MM.1S (cell line): Measurements from ENCODE around the gene SDF2L1.

ENCODE experiments used
- DNase-seq: peaks from one replicate; pipeline ENCODE4 v3.0.0-alpha.2; 2015
- H2AFZ ChIP-seq: fragments of 300-600 bp; sonication (generic); 2 replicates; pipeline ENCODE4 v1.6.0; 2016; ENCODE audit warnings: antibody characterized with exemption, low read length
- H3F3A ChIP-seq: fragments of 300-600 bp; sonication (generic); 2 replicates; pipeline ENCODE4 v1.6.1; 2016; ENCODE audit warnings: mild to moderate bottlenecking, antibody characterized with exemption, low read length, moderate library complexity, mixed read lengths; ENCODE audit not compliant: insufficient read depth
- H3K27ac ChIP-seq: fragments of 300-600 bp; sonication (generic); 2 replicates; pipeline ENCODE4 v1.5.1; 2016; ENCODE audit warnings: mild to moderate bottlenecking, low read length
- H3K27me3 ChIP-seq: fragments of 300-600 bp; sonication (generic); replicated peaks from 2 replicates; pipeline ENCODE4 v1.6.0; 2016; ENCODE audit warnings: low read length; ENCODE audit not compliant: insufficient read depth
- H3K36me3 ChIP-seq: fragments of 300-600 bp; sonication (generic); replicated peaks from 2 replicates; pipeline ENCODE4 v1.6.1; 2016; ENCODE audit warnings: mild to moderate bottlenecking, low read length, mixed read lengths; ENCODE audit not compliant: insufficient read depth
- H3K4me1 ChIP-seq: fragments of 300-600 bp; sonication (generic); 2 replicates; pipeline ENCODE4 v1.6.1; 2016; ENCODE audit warnings: low read length, mixed read lengths
- H3K4me2 ChIP-seq: fragments of 300-600 bp; sonication (generic); 2 replicates; pipeline ENCODE4 v1.6.0; 2016; ENCODE audit warnings: low read depth, low read length
- H3K4me3 ChIP-seq: fragments of 300-600 bp; sonication (generic); 2 replicates; pipeline ENCODE4 v1.5.1; 2016; ENCODE audit warnings: low read length, mixed read lengths
- H3K79me2 ChIP-seq: fragments of 300-600 bp; sonication (generic); 2 replicates; pipeline ENCODE4 v1.6.1; 2016; ENCODE audit warnings: mixed run types, low read length, mixed read lengths
- H3K9ac ChIP-seq: fragments of 300-600 bp; sonication (generic); 2 replicates; pipeline ENCODE4 v1.6.1; 2016; ENCODE audit warnings: low read length, mixed read lengths
- H3K9me2 ChIP-seq: fragments of 300-600 bp; sonication (generic); replicated peaks from 2 replicates; pipeline ENCODE4 v1.6.1; 2016; ENCODE audit warnings: mild to moderate bottlenecking, low read length, mixed read lengths; ENCODE audit not compliant: insufficient read depth
- H3K9me3 ChIP-seq: fragments of 300-600 bp; sonication (generic); replicated peaks from 2 replicates; pipeline ENCODE4 v1.6.1; 2016; ENCODE audit warnings: mild to moderate bottlenecking, low read length, mixed read lengths; ENCODE audit not compliant: insufficient read depth
- H4K20me1 ChIP-seq: fragments of 300-600 bp; sonication (generic); 2 replicates; pipeline ENCODE4 v1.6.1; 2016; ENCODE audit warnings: mild to moderate bottlenecking, low read length, moderate library complexity, mixed read lengths; ENCODE audit not compliant: insufficient read depth
- EZH2 ChIP-seq: fragments of 300-600 bp; sonication (generic); optimal IDR thresholded peaks from 2 replicates; pipeline ENCODE3; 2017; ENCODE audit warnings: low read depth, mild to moderate bottlenecking, antibody characterized with exemption, low read length, mixed read lengths
- EZH2phosphoT487 ChIP-seq: fragments of 300-600 bp; sonication (generic); IDR thresholded peaks from 2 replicates; pipeline ENCODE4 v1.6.1; 2018; ENCODE audit warnings: antibody characterized with exemption, low read length
- TF ChIP-seq, protein P1 (sequence below): fragments of 300-600 bp; sonication (generic); IDR thresholded peaks from 2 replicates; pipeline ENCODE4 v1.5.1; 2016; ENCODE audit warnings: antibody characterized with exemption, low read length, mixed read lengths

Gene SDF2L1

DNA sequence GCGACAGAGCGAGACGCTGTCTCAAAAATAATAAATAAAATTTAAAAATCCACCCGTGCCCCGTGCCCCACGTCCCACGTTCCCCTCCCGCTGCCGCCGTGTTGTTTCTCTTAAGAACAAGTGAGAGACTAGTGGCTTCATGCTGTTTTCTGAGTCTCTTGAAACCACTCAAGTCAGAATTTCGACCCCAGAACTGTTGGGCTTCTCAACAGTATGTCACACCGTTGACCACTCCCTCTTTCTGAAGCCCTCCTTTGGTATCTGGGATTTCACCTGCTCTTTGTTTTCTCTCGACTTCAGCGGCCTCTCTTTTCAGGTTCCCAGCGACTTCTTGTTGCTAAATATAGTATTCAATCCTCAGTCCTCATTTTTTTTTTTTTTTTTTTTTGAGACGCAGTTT, 24.7 kb downstream of the SDF2L1 start:
- Histone ChIP-seq H3K9ac (peak overlapping the region; percentile 74; the same call in 1 of the 2 replicates), H3K36me3 (no peaks in the 10 kb centered on the region), H3K27ac (no peak overlapping the region), H2AFZ (no peak overlapping the region), H3K27me3 (0 out of 2 replicates have a peak, but pooled peaks cover under 1% of the 10 kb centered on the region), H3K79me2 (peaks cover 17% of the 10 kb centered on the region), H4K20me1 (no peaks in the 10 kb centered on the region), H3K9me2 (no peaks in the 10 kb centered on the region), H3K4me1 (no peaks in the 10 kb centered on the region), H3K4me2 (peak overlapping the region; percentile 77), H3K4me3 (peak overlapping the region; percentile 88), H3F3A (peaks cover 3% of the 10 kb centered on the region; the same call in 1 of the 2 replicates), H3K9me3 (no peaks in the 10 kb centered on the region)
- TF ChIP-seq, protein P1, sequence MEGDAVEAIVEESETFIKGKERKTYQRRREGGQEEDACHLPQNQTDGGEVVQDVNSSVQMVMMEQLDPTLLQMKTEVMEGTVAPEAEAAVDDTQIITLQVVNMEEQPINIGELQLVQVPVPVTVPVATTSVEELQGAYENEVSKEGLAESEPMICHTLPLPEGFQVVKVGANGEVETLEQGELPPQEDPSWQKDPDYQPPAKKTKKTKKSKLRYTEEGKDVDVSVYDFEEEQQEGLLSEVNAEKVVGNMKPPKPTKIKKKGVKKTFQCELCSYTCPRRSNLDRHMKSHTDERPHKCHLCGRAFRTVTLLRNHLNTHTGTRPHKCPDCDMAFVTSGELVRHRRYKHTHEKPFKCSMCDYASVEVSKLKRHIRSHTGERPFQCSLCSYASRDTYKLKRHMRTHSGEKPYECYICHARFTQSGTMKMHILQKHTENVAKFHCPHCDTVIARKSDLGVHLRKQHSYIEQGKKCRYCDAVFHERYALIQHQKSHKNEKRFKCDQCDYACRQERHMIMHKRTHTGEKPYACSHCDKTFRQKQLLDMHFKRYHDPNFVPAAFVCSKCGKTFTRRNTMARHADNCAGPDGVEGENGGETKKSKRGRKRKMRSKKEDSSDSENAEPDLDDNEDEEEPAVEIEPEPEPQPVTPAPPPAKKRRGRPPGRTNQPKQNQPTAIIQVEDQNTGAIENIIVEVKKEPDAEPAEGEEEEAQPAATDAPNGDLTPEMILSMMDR, result no peak
- no peak for TF ChIP-seq EZH2
- no peak for TF ChIP-seq EZH2phosphoT487
- no peak for DNase-seq

DNA sequence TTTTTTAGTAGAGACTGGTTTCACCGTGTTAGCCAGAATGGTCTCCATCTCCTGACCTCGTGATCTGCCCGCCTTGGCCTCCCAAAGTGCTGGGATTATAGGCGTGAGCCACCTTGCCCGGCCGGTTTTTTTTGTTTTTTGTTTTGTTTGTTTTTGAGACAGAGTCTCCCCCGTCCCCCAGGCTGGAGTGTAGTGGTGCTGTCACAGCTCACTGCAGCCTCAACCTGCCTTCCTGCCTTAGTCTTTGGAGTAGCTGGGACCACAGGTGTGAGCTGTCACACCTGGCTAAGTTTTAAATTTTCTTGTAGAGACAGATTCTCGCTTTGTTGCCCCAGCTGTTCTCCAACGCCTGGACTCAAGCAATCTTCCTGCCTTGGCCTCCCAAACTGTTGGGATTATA, 26.9 kb downstream of the SDF2L1 start:
- H3K9me2 ChIP-seq, result no peaks in the 10 kb centered on the region
- H4K20me1 ChIP-seq, result no peaks in the 10 kb centered on the region
- H3F3A ChIP-seq, result peaks cover 3% of the 10 kb centered on the region; the same call in 1 of the 2 replicates
- H3K4me1 ChIP-seq, result no peaks in the 10 kb centered on the region
- TF ChIP-seq EZH2phosphoT487, result no peak
- no peak overlapping the region for H3K4me3 ChIP-seq
- no peaks in the 10 kb centered on the region for H3K9me3 ChIP-seq
- H3K27ac ChIP-seq, result no peak overlapping the region
- no peaks in the 10 kb centered on the region for H3K36me3 ChIP-seq
- H2AFZ ChIP-seq, result no peak overlapping the region
- no peak overlapping the region for H3K4me2 ChIP-seq
- DNase-seq, result no peak
- peaks cover 17% of the 10 kb centered on the region for H3K79me2 ChIP-seq
- no peak overlapping the region for H3K9ac ChIP-seq
- H3K27me3 ChIP-seq, result no peaks in the 10 kb centered on the region

DNA sequence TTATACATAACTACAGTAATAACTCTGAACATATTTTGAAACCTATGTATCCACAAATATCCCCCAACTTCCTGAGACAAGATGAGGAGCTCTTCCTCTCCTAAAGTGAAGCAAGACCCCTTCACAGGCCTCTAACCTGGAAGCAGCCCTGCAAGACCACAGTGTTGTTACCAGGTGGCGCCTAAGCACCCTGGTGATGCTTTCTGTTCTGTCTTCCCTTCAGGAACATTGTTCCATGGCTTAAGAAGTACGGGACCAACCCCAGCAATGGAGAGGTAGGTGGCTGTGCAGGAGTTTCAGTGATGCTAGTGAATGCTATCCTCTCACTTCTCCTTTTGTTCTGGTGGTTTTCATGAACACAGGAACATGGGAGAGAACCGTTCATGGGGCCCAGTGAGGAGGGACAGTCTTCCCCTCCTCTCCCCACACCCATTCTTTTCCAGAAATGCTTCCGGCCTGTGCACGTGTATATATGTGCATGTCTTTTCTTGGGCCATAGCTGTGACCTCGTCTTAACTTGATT, 30.1 kb downstream of the SDF2L1 start:
- no peak for DNase-seq
- no peaks in the 10 kb centered on the region for H3F3A ChIP-seq

More for the DNA sequence above, 30.1 kb downstream of the SDF2L1 start:
- peaks cover 11% of the 10 kb centered on the region for H3K79me2 ChIP-seq
- H3K4me2 ChIP-seq, result no peak overlapping the region
- no peak overlapping the region for H3K27ac ChIP-seq
- H3K9ac ChIP-seq, result no peak overlapping the region
- H3K27me3 ChIP-seq, result no peaks in the 10 kb centered on the region
- no peaks in the 10 kb centered on the region for H3K9me2 ChIP-seq
- no peaks in the 10 kb centered on the region for H3K4me1 ChIP-seq
- no peak overlapping the region for H3K4me3 ChIP-seq
- H3K36me3 ChIP-seq, result no peaks in the 10 kb centered on the region
- no peaks in the 10 kb centered on the region for H3K9me3 ChIP-seq
- TF ChIP-seq, protein P1, result no peak
- TF ChIP-seq EZH2phosphoT487 (no peak), EZH2 (no peak)
- H4K20me1 ChIP-seq, result no peaks in the 10 kb centered on the region
- H2AFZ ChIP-seq, result no peak overlapping the region
